Measurements from ENCODE around the gene DNAJA3.

DNA sequence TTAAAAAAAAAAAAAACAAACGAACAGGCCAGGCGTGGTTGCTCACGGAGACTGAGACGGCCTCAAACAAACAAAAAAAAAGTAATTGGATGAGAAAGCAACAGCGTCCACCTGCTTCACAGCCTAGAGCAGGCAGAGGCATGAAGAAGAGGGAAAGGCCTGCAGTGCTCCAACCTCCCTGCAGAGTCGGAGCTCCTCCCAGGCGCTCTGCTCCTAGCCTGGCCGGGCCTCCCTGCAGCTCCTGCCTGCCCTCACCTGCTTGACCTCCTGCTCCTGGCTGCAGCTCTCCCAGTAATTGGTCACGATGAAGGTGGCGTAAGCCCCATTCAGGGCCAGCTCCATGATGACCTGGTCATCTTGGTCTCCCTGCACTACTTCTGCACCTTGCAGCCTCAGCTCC, 43.3 kb downstream of the DNAJA3 start:
- no peak for TF ChIP-seq POLR2A (IDR thresholded peaks at IDR 0.05)
- TF ChIP-seq, protein P1, sequence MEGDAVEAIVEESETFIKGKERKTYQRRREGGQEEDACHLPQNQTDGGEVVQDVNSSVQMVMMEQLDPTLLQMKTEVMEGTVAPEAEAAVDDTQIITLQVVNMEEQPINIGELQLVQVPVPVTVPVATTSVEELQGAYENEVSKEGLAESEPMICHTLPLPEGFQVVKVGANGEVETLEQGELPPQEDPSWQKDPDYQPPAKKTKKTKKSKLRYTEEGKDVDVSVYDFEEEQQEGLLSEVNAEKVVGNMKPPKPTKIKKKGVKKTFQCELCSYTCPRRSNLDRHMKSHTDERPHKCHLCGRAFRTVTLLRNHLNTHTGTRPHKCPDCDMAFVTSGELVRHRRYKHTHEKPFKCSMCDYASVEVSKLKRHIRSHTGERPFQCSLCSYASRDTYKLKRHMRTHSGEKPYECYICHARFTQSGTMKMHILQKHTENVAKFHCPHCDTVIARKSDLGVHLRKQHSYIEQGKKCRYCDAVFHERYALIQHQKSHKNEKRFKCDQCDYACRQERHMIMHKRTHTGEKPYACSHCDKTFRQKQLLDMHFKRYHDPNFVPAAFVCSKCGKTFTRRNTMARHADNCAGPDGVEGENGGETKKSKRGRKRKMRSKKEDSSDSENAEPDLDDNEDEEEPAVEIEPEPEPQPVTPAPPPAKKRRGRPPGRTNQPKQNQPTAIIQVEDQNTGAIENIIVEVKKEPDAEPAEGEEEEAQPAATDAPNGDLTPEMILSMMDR (IDR thresholded peaks at IDR 0.05): no peak
